ENCODE data around the gene ATG16L2.
"Not testable (repeated sequence)": the region's sequence is repeated elsewhere in the genome, so short reads cannot be mapped to it uniquely, and the experiment has no call there.

ATG16L2 gene

GRCh38 chr11:72826191-72826941 lies 12.2 kb downstream of the ATG16L2 start:
- DNase-seq: no peak

GRCh38 chr11:72826942-72827480 lies 12.8 kb downstream of the ATG16L2 start:
- no peak for DNase-seq

GRCh38 chr11:72827656-72828055 lies 13.4 kb downstream of the ATG16L2 start:
- not testable (repeated sequence) for DNase-seq

GRCh38 chr11:72828081-72828567 lies 13.9 kb downstream of the ATG16L2 start:
- DNase-seq: no peak

- no peak for DNase-seq
These were observed 14.5 kb downstream of the ATG16L2 start for GRCh38 chr11:72828692-72829101.

- no peak for DNase-seq
These were observed 15.0 kb downstream of the ATG16L2 start for GRCh38 chr11:72829178-72829577.

GRCh38 chr11:72829884-72830533 lies 15.8 kb downstream of the ATG16L2 start:
- no peak for DNase-seq

- DNase-seq: peak; percentile 55
These were observed 17.5 kb downstream of the ATG16L2 start for GRCh38 chr11:72831521-72832300.

- no peak for DNase-seq
These were observed 18.3 kb downstream of the ATG16L2 start for GRCh38 chr11:72832301-72833082.

GRCh38 chr11:72833083-72833733 lies 19.0 kb downstream of the ATG16L2 start:
- no peak for DNase-seq

- no peak for DNase-seq
These were observed 19.7 kb downstream of the ATG16L2 start for GRCh38 chr11:72833811-72834493.

- no peak for DNase-seq
These were observed 20.7 kb downstream of the ATG16L2 start for GRCh38 chr11:72834905-72835304.

GRCh38 chr11:72836111-72836510 lies 21.9 kb downstream of the ATG16L2 start:
- DNase-seq: no peak

GRCh38 chr11:72838691-72839305 lies 24.6 kb downstream of the ATG16L2 start:
- DNase-seq: no peak

GRCh38 chr11:72840780-72841179 lies 26.6 kb downstream of the ATG16L2 start:
- DNase-seq: no peak

GRCh38 chr11:72841397-72841796 lies 27.2 kb downstream of the ATG16L2 start:
- DNase-seq: no peak

GRCh38 chr11:72842126-72842525 lies 27.9 kb downstream of the ATG16L2 start:
- DNase-seq: no peak

GRCh38 chr11:72842653-72843330 lies 28.6 kb downstream of the ATG16L2 start:
- DNase-seq: no peak

- DNase-seq: no peak
These were observed 30.1 kb downstream of the ATG16L2 start for GRCh38 chr11:72844356-72844755.

- DNase-seq: peak; percentile 10
These were observed 34.7 kb downstream of the ATG16L2 start for GRCh38 chr11:72848846-72849466.
